ENCODE results near the gene LUM. TPM values are rescaled to one million over a fixed set of nuclear protein-coding genes. Genes with fewer than 3 reads are reported as not detected.

The LUM gene
- total RNA-seq, 1 experiment from 2014 or later, result not detected

DNA sequence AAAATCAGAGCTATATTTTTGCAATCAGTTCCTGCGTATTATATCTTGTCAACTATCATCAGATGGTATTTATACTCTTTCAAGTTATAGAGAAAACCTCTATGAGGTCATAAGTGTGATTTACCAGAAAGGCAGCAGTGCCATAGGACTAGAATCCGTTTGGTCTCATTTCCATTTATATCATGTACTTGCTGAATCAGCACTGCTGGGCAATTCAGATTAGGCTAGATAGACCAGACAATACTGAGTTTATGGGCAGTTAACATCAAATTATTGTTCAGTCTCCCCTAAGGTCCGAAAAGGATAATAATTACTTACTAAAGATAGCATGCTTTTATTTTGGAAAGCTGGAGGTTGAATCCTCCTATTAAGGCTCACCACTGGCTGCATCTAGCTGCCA lies 46.7 kb downstream of the LUM start:
- Histone ChIP-seq H3K23me2 (ENCODE audit: insufficient read length, low read depth, low read length, poor library complexity, severe bottlenecking) (no peaks in the 10 kb centered on the region), H4K20me1 (ENCODE audit: control insufficient read depth, insufficient read depth, insufficient read length) (no peaks in the 10 kb centered on the region), H3K4me1 (ENCODE audit: insufficient read depth, low read length) (no peaks in the 10 kb centered on the region), H2BK120ac (ENCODE audit: low read depth, low read length, poor library complexity, severe bottlenecking) (no peak overlapping the region), H4K8ac (replicated peaks; ENCODE audit: insufficient read length, low read depth, low read length) (no peak overlapping the region), H3K4me2 (ENCODE audit: insufficient read depth, insufficient read length, low read length) (no peak overlapping the region), H3K23ac (ENCODE audit: insufficient read length, low read depth, low read length) (no peak overlapping the region), H2BK12ac (ENCODE audit: insufficient read length, low read depth, low read length) (no peak overlapping the region), H3K9ac (ENCODE audit: extremely low read depth, insufficient read length, low read length) (no peak overlapping the region), H3K56ac (ENCODE audit: insufficient read length, low read depth, low read length) (no peak overlapping the region), H3K18ac (ENCODE audit: insufficient read length, low read depth, low read length) (no peak overlapping the region), H3K27ac (ENCODE audit: insufficient read length, low read depth, low read length) (no peak overlapping the region), H3T11ph (ENCODE audit: low read length) (no peak overlapping the region), H3K79me1 (ENCODE audit: insufficient read depth, low read depth, low read length, poor library complexity, severe bottlenecking) (no peaks in the 10 kb centered on the region), H3K79me2 (ENCODE audit: insufficient read depth, low read length) (no peaks in the 10 kb centered on the region), H4K5ac (ENCODE audit: insufficient read length, low read depth, low read length) (no peak overlapping the region), H3K14ac (ENCODE audit: insufficient read depth, low read length) (no peak overlapping the region), H3K9me3 (ENCODE audit: control insufficient read depth, low read depth, low read length) (no peaks in the 10 kb centered on the region), H4K91ac (ENCODE audit: insufficient read length, low read depth, low read length) (no peak overlapping the region), H2BK20ac (ENCODE audit: low read depth, low read length, poor library complexity, severe bottlenecking) (no peak overlapping the region), H2BK15ac (ENCODE audit: low read depth, low read length) (no peak overlapping the region), H3K4ac (ENCODE audit: low read depth, low read length) (no peak overlapping the region), H3K27me3 (ENCODE audit: insufficient read depth, low read length) (no peaks in the 10 kb centered on the region), H2AFZ (ENCODE audit: low read length) (no peak overlapping the region), H2BK5ac (ENCODE audit: insufficient read length, low read length) (no peak overlapping the region), H2AK5ac (ENCODE audit: insufficient read length, low read length) (no peak overlapping the region)
- Mint-ChIP-seq H3K9me3 (no peaks in the 10 kb centered on the region), H3K27ac (no peak overlapping the region), H3K27me3 (ENCODE audit: low read depth) (no peaks in the 10 kb centered on the region), H3K4me1 (no peaks in the 10 kb centered on the region), H3K36me3 (ENCODE audit: insufficient read depth in 1 of 3, low read depth in 3 of 3) (no peaks in the 10 kb centered on the region), H3K4me3 (no peak overlapping the region)
- no CpG with 5 or more reads among the region's 3 CpGs for WGBS (ENCODE audit: extremely low coverage, insufficient read length, low lambda C conversion rate)
- TF ChIP-seq, protein P1, sequence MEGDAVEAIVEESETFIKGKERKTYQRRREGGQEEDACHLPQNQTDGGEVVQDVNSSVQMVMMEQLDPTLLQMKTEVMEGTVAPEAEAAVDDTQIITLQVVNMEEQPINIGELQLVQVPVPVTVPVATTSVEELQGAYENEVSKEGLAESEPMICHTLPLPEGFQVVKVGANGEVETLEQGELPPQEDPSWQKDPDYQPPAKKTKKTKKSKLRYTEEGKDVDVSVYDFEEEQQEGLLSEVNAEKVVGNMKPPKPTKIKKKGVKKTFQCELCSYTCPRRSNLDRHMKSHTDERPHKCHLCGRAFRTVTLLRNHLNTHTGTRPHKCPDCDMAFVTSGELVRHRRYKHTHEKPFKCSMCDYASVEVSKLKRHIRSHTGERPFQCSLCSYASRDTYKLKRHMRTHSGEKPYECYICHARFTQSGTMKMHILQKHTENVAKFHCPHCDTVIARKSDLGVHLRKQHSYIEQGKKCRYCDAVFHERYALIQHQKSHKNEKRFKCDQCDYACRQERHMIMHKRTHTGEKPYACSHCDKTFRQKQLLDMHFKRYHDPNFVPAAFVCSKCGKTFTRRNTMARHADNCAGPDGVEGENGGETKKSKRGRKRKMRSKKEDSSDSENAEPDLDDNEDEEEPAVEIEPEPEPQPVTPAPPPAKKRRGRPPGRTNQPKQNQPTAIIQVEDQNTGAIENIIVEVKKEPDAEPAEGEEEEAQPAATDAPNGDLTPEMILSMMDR (conservative IDR thresholded peaks at IDR 0.05), result no peak
- no peak for DNase-seq

All from H9 (cell line).